HG02798 (cell line): ENCODE measurements around the gene FCN1.

Experiments
- ATAC-seq: cut with Tn5 transposase; IDR thresholded peaks from one replicate; pipeline ENCODE4 v1.9.1; 2021; ENCODE audit warnings: mild to moderate bottlenecking; ENCODE audit not compliant: unreplicated experiment, poor library complexity

The FCN1 gene

DNA sequence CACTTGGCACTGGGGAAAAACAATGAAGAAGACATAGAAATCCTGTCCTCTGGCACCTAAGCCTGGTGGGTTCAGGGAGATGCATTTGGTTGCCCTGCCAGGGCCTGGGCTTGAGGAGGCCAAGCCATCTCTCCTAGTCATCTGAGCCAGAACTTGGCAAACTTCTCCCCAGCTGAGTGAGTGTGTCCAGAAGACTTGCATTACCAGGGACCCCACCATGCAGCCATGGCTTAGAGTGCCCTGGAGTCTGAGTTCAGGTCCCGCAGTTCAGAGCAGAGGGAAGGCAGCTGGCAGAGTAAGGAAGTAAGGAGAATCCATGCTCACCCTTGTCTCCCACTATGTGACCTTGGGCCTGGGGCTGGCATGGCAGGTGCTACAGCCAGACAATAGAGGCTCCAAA lies 37.4 kb upstream of the FCN1 start:
- ATAC-seq: no peak

DNA sequence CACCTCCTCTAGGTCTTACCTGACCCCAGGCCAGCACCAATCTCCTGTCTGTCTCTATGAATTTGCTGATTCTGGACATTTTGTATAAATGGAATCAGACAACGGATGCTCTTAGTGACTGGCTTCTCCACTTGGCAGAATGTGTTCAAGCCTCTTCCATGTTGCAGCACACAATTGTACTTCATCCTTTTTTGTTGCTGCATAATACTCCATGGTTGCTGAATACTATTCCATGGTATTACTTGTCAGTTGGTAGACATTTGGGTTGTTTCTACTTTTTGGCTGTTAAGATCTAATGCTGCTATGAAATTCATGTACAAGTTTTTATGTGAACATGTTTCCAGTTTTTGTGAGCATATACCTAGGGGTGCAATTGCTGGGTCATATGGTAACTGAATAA lies 34.3 kb upstream of the FCN1 start:
- no peak for ATAC-seq

- ATAC-seq: no peak
These were observed 33.7 kb upstream of the FCN1 start for GRCh38 chr9:134951461-134951860.

GRCh38 chr9:134950386-134951210 lies 32.9 kb upstream of the FCN1 start:
- ATAC-seq: no peak

DNA sequence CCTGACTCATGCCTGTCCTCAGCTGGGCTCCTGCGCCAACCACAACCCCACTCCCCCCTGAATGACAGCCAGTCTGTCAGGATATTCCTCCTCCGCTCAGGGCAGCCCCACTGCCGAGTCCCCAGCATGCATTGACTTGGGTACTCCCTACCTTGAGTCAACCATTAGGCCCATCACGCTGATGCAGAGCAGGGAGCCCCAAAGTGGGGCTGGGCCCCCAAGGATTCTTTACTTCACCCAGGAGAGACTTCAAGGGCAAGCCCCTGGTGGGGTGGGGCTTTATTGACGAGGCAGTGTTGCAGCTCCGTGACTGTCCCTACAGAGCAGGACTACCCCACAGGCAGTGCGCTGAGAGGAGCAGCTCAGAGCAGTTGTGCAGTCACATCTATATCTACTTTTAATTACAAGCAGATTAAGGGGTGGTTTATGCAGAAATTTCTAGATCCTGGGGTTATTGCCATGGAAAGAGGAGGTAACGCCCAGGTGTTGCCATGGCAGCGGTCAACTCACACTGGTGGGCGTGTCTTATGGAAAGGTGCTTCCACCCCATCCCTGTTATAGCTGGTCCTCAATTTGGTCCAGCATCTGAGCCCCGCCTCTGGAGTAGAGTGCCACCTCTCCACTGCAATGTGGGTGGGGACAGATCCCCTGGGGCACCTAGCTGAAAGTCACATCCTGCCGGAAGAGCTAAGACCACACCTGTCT lies 32.1 kb upstream of the FCN1 start:
- ATAC-seq: no peak

GRCh38 chr9:134948149-134948548 lies 30.4 kb upstream of the FCN1 start:
- no peak for ATAC-seq

- ATAC-seq: no peak
These were observed 29.7 kb upstream of the FCN1 start for GRCh38 chr9:134947265-134947955.

DNA sequence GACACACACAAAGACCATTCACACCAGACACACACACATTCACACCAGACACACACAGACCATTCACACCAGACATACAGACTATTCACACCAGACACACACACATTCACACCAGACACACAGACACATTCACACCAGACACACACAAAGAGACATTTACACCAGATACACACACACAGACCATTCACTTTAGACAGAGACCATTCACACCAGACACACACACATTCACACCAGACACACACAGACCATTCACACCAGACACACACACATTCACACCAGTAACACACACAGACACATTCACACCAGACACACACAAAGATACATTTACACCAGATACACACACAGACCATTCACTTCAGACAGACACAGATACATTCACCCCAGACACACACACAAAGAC lies 29.0 kb upstream of the FCN1 start:
- no peak for ATAC-seq

- no peak for ATAC-seq
These were observed 28.0 kb upstream of the FCN1 start for GRCh38 chr9:134945509-134946275.

- no peak for ATAC-seq
These were observed 27.2 kb upstream of the FCN1 start for GRCh38 chr9:134944916-134945315.

DNA sequence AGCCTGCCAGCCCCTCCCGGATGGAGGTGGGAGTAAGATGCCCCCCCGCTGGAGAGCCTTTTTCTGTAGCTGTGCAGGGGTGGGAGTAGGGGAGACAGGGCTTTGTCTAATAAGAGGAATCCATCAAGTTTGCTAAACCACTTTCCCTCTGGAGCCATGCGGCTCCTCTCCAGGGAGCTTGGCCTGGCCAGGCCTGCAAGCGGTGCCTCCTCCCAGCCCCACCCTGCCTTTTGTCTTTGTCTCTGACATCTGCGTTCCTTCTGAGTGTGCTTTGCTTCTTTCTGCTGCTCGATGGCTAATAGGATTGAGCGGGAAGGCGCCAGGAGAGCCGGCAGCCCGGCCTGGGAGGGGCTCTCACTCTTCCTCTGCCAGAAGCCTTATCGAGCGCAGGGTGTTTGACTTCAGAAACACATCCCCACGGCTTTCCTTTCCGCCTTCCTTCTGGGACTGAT lies 26.7 kb upstream of the FCN1 start:
- no peak for ATAC-seq

GRCh38 chr9:134943836-134944235 lies 26.1 kb upstream of the FCN1 start:
- no peak for ATAC-seq

GRCh38 chr9:134943411-134943810 lies 25.7 kb upstream of the FCN1 start:
- no peak for ATAC-seq

DNA sequence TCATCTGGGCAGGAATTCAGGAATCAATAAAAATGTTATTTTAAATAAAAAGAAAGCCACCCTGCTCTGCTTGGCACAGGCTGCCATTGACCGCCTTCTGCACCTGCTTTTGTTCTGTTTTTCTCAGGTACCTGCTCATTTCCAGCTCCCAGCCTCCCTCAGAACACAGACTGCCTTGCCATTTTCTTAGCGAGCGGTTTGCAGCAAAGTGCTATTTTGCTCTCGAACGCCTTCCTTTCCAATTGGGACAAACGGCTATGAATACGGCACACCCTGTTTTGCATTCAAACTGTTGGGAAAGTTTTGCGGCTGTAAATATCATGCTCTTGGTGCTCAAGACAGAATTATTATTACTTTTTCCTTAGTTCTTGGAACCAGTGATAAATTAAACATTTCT lies 25.1 kb upstream of the FCN1 start:
- no peak for ATAC-seq

GRCh38 chr9:134942011-134942787 lies 24.5 kb upstream of the FCN1 start:
- ATAC-seq: no peak

DNA sequence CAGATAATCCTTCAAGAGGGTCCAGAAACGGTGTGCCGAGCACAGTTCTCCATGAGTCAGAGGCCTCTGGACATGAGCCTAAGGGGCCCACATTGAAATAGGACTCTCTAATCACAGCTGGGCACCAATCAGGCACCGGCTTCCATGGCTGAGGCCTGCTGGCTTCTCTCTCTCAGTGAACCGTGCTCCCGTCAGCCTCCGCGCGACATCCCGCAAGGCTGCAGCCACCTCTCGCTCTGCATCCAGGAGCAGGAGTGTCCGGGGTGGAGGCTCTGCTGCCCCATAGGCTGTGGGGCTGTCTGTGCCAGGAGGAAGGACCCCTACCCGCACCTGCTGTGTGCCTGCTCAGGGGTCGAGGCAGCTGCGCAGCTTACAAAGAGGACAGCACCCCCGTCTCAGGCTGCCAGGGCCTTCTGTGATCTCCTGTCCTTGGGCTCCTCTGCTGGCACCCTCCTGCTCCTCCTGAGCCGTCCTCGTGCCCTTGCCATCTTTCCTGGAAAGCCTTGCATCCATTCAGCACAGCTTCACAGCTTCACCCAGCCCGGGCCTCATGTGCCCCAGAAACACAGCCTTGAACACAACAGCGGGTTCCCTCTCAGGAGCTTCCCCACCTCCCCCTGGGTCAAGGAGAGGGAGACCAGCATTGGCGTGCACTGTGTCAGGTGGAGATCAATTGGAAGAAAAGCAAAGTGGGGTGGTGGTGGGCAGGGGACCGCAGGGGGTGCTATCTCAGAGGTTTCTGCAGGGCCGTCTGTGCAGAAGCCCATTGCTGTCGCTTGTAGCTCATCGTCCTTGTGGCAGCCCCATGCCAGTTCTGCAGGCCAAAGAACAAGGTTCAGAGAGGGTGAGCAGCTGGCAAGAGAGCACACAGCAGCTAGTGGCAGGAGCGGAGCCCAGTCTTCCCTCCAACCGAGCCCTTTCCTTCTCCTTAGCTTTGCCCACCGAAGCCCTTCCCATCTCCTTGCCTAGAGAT lies 22.8 kb upstream of the FCN1 start:
- no peak for ATAC-seq

DNA sequence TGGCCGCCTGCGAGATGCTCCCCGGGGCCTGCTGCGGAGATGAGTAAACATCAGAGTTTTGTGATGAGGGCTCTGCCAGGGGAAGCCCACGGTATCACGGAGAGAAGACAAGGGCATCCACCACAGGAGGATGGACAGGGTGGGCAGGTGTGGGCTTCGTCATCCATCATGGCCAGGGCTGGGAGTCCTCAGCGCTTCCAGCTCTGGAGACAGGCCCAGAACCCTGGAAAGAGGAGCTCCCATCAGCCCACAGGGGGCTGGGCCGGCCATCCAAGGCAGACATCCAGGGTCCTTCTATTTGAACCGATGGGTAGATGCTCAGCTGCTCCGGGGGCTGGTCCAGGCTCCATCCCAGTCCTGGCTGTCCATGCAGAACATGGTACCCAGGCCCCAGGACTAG lies 22.1 kb upstream of the FCN1 start:
- ATAC-seq: no peak

DNA sequence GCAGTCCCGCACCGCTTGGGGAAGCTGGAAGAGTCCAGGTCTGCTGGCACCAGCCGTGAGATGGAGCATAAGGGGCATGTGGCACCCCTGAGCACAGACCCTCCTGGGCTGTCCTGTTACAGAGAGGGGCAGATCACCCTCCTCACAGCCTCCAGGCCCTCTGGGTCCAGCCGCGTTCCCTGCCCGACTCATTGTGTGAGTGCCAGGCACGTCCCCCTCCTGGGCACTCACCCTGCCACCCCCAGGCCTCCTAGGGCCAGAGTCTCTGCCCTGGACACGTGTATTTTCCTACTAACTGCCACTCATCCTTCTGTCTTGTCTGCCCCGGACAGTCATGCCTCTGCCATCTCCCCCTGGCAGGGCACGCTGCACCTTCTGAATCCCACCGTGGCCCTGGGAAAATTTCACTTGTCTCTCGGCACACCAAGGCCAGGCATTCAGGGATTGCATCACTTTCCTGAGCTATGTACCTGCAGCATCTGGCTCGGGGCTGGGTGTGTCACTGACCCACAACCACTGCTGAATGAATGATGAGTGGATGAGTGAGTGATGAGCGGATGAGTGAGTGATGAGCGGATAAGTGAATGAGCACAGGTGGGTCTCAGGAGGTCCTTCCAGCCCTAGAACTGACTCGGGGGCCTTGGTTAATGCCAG lies 21.5 kb upstream of the FCN1 start:
- no peak for ATAC-seq
